K562 (cell line): ENCODE data around the gene VWA8.

ENCODE experiments used
- CBX3 ChIP-seq, 2 experiments: IDR thresholded peaks; 1 replicate in 1 of 2; 2 replicates in 1 of 2; pipeline ENCODE4 v1.6.1; 2012; ENCODE audit warnings: inconsistent platforms in 2 of 2, low read length in 2 of 2, borderline replicate concordance in 1 of 2, control low read depth in 1 of 2
- TF ChIP-seq, protein P1 (sequence below), 3 experiments: IDR thresholded peaks in 2 of 3; conservative IDR thresholded peaks in 1 of 3; 2 replicates each; pipeline ENCODE4 v1.5.1; 2011 to 2012; ENCODE audit warnings: low read length in 3 of 3, mild to moderate bottlenecking in 3 of 3, control low read depth in 2 of 3, improper control_type of control experiment in 1 of 3, inconsistent platforms in 1 of 3, low read depth in 1 of 3, mixed read lengths in 1 of 3, moderate library complexity in 1 of 3; ENCODE audit not compliant: insufficient read depth in 2 of 3

GRCh38 chr13:41622432-41623429 is 338.2 kb downstream of the VWA8 start:
- TF ChIP-seq, protein P1, sequence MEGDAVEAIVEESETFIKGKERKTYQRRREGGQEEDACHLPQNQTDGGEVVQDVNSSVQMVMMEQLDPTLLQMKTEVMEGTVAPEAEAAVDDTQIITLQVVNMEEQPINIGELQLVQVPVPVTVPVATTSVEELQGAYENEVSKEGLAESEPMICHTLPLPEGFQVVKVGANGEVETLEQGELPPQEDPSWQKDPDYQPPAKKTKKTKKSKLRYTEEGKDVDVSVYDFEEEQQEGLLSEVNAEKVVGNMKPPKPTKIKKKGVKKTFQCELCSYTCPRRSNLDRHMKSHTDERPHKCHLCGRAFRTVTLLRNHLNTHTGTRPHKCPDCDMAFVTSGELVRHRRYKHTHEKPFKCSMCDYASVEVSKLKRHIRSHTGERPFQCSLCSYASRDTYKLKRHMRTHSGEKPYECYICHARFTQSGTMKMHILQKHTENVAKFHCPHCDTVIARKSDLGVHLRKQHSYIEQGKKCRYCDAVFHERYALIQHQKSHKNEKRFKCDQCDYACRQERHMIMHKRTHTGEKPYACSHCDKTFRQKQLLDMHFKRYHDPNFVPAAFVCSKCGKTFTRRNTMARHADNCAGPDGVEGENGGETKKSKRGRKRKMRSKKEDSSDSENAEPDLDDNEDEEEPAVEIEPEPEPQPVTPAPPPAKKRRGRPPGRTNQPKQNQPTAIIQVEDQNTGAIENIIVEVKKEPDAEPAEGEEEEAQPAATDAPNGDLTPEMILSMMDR (IDR thresholded peaks at IDR 0.05 in 2 of 3, conservative IDR thresholded peaks at IDR 0.05 in 1 of 3; ENCODE audit: insufficient read depth in 2 of 3, low read depth in 1 of 3, low read length in 3 of 3), result no peak
- TF ChIP-seq CBX3 (IDR thresholded peaks at IDR 0.05; ENCODE audit: borderline replicate concordance in 1 of 2, low read length in 2 of 2), result no peak
